ENCODE measurements around the gene TWSG1. TPM values are rescaled to one million over a fixed set of nuclear protein-coding genes. Genes with fewer than 3 reads are reported as not detected.

Gene TWSG1
- total and polyA plus RNA-seq, 4 donors = 51.7 to 148 (median 90.2) TPM

DNA sequence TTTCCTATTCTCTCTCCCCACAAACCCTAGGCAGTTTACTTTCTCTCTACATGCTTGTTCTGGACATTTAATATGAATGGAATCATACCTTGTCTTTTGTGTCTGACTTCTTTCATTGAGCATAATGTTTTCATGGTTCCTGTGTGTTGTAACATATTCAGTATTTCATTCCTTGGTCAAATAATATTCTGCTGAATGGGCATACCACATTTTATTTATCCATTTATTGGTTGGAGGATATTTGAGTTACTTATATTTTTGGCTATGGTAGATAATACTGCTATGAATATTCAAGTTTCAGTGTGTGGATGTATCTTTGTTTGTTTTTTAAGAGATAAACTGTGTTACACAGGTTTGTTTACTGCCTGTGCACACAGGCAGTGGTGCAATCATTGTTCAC lies 9.0 kb downstream of the TWSG1 start:
- Histone ChIP-seq H3K4me3 (ENCODE audit: low read length in 2 of 2) (no peak overlapping the region), H3K36me3 (ENCODE audit: control insufficient read depth in 1 of 2, insufficient read depth in 2 of 2, low read length in 1 of 2) (peaks cover 0 to 7% of the 10 kb centered on the region in 2 donors), H3K4me1 (ENCODE audit: control insufficient read depth in 1 of 2, insufficient read depth in 2 of 2, low read length in 2 of 2) (no peaks in the 10 kb centered on the region), H3K9me3 (ENCODE audit: control insufficient read depth, low read length) (no peaks in the 10 kb centered on the region), H3K27me3 (ENCODE audit: control insufficient read depth in 1 of 2, insufficient read depth in 2 of 2, low read length in 1 of 2) (no peaks in the 10 kb centered on the region), H3K27ac (ENCODE audit: low read depth in 1 of 2, low read length in 2 of 2) (no peak overlapping the region)
- intact Hi-C loops (cut with DNase I) = no loop called here
- ATAC-seq (ENCODE audit: low FRiP score) (no peak), DNase-seq (no peak)

DNA sequence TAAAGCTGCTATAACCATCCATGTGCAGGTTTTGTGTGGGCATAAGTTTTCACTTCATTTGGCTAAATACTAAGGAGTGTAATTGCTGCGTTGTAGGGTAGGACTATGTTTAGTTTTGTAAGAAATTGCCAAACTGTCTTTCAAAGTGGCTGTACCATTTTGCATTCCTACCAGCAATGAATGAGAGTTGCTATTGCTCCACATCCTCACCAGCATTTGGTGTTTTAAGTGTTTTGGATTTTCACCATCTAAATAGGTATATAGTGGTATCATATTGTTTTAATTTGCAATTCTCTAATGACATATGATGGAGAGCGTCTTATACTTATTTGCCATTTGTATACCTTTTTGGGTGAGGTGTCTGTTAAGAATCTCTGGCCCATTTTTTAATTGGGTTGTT lies 12.2 kb downstream of the TWSG1 start:
- no peak for ATAC-seq (ENCODE audit: low FRiP score)
- intact Hi-C loops (cut with DNase I) = no loop called here

DNA sequence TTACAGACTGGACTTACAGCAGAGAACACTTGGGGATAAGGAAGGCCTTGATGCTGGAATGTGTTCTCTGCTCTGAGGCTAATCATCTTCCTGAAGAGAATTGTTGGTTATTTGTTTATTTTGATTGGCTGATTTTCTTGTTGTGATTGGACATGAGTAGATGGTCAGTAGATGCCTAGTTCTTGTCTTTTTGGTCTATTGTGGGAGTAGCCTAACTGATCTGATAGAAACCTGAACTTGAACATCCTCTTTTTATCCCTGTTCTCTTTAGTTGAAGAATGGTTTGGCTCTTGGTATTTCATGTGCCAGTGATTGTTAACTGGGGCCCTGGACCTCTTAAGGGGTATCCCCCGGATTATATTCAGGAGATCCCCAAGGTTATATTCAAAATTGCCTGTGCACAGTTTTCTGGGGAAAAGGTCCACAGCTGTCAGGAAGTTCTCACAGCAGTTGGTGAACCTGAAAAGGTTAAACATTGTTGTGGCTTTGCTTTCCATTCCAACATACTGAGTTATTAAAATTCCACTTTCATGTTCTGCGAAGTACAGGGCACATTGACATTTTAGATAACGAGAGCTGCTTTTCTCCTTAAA lies 13.6 kb downstream of the TWSG1 start:
- intact Hi-C loops (cut with DNase I) = no loop called here
- ATAC-seq (ENCODE audit: low FRiP score) = no peak
- peak overlapping the region in 1 of 2 donors; percentile 67 for H3K27ac ChIP-seq (ENCODE audit: low read depth in 1 of 2, low read length in 2 of 2)

More for the DNA sequence above, 12.2 kb downstream of the TWSG1 start:
- H3K9me3 ChIP-seq (ENCODE audit: control insufficient read depth, low read length) = no peaks in the 10 kb centered on the region
- H3K27me3 ChIP-seq (ENCODE audit: control insufficient read depth in 1 of 2, insufficient read depth in 2 of 2, low read length in 1 of 2) = no peaks in the 10 kb centered on the region
- DNase-seq = no peak
- H3K4me3 ChIP-seq (ENCODE audit: low read length in 2 of 2) = no peak overlapping the region
- 82 to 86% methylated on average over 2 of the region's 2 CpGs for WGBS, 2 donors
- H3K4me1 ChIP-seq (ENCODE audit: control insufficient read depth in 1 of 2, insufficient read depth in 2 of 2, low read length in 2 of 2) = no peaks in the 10 kb centered on the region
- H3K36me3 ChIP-seq (ENCODE audit: control insufficient read depth in 1 of 2, insufficient read depth in 2 of 2, low read length in 1 of 2) = peaks cover 0 to 5% of the 10 kb centered on the region in 2 donors
- H3K27ac ChIP-seq (ENCODE audit: low read depth in 1 of 2, low read length in 2 of 2) = no peak overlapping the region

DNA sequence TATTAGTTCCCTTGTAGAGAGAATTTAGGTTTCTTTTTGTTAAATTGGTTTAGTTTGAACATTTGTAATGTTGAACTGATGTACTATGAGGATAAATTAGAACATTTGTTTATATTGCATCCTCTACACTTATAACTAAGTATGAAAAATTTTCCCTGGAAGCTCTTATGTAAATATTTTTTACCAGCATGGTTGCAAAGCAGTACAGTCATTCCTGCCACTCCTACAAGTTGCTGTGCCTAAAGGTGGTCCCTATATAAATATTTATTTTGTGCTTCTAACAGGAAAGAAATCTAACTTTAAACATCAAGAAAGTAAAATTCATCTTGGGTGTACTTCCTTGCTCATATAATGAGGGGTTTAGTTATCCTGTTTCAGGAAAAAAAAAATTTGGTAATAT lies 14.2 kb downstream of the TWSG1 start:
- no peaks in the 10 kb centered on the region for H3K27me3 ChIP-seq (ENCODE audit: control insufficient read depth in 1 of 2, insufficient read depth in 2 of 2, low read length in 1 of 2)
- H3K36me3 ChIP-seq (ENCODE audit: control insufficient read depth in 1 of 2, insufficient read depth in 2 of 2, low read length in 1 of 2) = peaks cover 0 to 5% of the 10 kb centered on the region in 2 donors
- peaks cover 2 to 3% of the 10 kb centered on the region in 2 donors for H3K4me1 ChIP-seq (ENCODE audit: control insufficient read depth in 1 of 2, insufficient read depth in 2 of 2, low read length in 2 of 2)
- ATAC-seq (ENCODE audit: low FRiP score) = no peak
- no peak overlapping the region for H3K4me3 ChIP-seq (ENCODE audit: low read length in 2 of 2)
- intact Hi-C loops (cut with DNase I) = no loop called here
- no peak overlapping the region for H3K27ac ChIP-seq (ENCODE audit: low read depth in 1 of 2, low read length in 2 of 2)
- DNase-seq = no peak
- no peaks in the 10 kb centered on the region for H3K9me3 ChIP-seq (ENCODE audit: control insufficient read depth, low read length)

More for the DNA sequence above, 13.6 kb downstream of the TWSG1 start:
- Histone ChIP-seq H3K9me3 (ENCODE audit: control insufficient read depth, low read length) (no peaks in the 10 kb centered on the region), H3K4me1 (ENCODE audit: control insufficient read depth in 1 of 2, insufficient read depth in 2 of 2, low read length in 2 of 2) (no peaks in the 10 kb centered on the region), H3K27me3 (ENCODE audit: control insufficient read depth in 1 of 2, insufficient read depth in 2 of 2, low read length in 1 of 2) (no peaks in the 10 kb centered on the region), H3K4me3 (ENCODE audit: low read length in 2 of 2) (no peak overlapping the region), H3K36me3 (ENCODE audit: control insufficient read depth in 1 of 2, insufficient read depth in 2 of 2, low read length in 1 of 2) (peaks cover 0 to 5% of the 10 kb centered on the region in 2 donors)
- WGBS, 2 donors = 17 to 20% methylated on average over 3 of the region's 3 CpGs
- no peak for DNase-seq

DNA sequence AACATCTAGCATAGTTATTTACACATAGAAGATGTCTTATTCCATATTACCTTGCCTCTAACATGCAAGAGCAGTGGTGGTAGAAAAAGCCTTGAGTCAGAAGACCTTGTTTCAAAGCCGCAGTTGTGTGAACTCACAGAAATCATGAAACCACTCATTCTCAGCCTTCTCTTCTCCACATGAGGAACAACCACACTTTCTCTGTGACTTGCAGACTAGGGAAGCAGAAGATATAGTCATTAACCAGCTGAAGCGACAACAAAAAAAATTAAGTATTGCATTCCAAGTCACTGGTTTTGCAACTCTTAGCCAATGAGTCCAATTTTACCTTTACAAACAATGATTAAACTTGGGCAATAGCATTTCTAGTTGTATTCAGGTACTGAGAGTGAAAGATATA lies 19.0 kb downstream of the TWSG1 start:
- no peak for ATAC-seq (ENCODE audit: low FRiP score)
- H3K27me3 ChIP-seq (ENCODE audit: control insufficient read depth in 1 of 2, insufficient read depth in 2 of 2, low read length in 1 of 2) = no peaks in the 10 kb centered on the region
- no peak overlapping the region for H3K27ac ChIP-seq (ENCODE audit: low read depth in 1 of 2, low read length in 2 of 2)
- peaks cover 2 to 5% of the 10 kb centered on the region in 2 donors for H3K4me1 ChIP-seq (ENCODE audit: control insufficient read depth in 1 of 2, insufficient read depth in 2 of 2, low read length in 2 of 2)
- intact Hi-C loops (cut with DNase I) = no loop called here
- no peak for DNase-seq
- no peaks in the 10 kb centered on the region for H3K9me3 ChIP-seq (ENCODE audit: control insufficient read depth, low read length)
- no peak overlapping the region for H3K4me3 ChIP-seq (ENCODE audit: low read length in 2 of 2)
- H3K36me3 ChIP-seq (ENCODE audit: control insufficient read depth in 1 of 2, insufficient read depth in 2 of 2, low read length in 1 of 2) = no peaks in the 10 kb centered on the region
- 96 to 99% methylated on average over 2 of the region's 2 CpGs for WGBS, 2 donors

DNA sequence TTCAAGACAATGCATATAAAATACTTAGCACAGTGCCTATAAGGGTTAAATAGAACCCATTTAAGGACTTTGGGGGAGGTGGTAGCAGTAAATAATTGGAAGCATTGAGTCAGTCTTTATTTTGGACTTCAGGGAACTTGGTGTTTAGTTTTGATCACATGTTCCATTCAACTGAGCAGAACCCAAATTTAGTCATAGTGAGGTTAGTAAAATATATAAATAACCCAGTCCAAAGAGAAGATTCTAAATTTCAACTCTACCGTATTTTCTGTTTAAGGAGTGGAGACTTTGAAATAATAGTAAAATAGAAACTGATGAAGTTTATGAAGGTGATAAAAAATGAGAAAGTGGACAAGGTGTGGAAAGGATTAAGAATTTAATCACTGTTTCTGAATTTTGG lies 19.7 kb downstream of the TWSG1 start:
- Histone ChIP-seq H3K4me3 (ENCODE audit: low read length in 2 of 2) (no peak overlapping the region), H3K9me3 (ENCODE audit: control insufficient read depth, low read length) (no peaks in the 10 kb centered on the region), H3K36me3 (ENCODE audit: control insufficient read depth in 1 of 2, insufficient read depth in 2 of 2, low read length in 1 of 2) (no peaks in the 10 kb centered on the region), H3K4me1 (ENCODE audit: control insufficient read depth in 1 of 2, insufficient read depth in 2 of 2, low read length in 2 of 2) (peaks cover 2 to 8% of the 10 kb centered on the region in 2 donors), H3K27ac (ENCODE audit: low read depth in 1 of 2, low read length in 2 of 2) (no peak overlapping the region), H3K27me3 (ENCODE audit: control insufficient read depth in 1 of 2, insufficient read depth in 2 of 2, low read length in 1 of 2) (no peaks in the 10 kb centered on the region)
- WGBS, 2 donors = 0 to 3% methylated on average over 1 of the region's 1 CpG
- intact Hi-C loops (cut with DNase I) = no loop called here
- no peak for DNase-seq
- ATAC-seq (ENCODE audit: low FRiP score) = peak; percentile 62

DNA sequence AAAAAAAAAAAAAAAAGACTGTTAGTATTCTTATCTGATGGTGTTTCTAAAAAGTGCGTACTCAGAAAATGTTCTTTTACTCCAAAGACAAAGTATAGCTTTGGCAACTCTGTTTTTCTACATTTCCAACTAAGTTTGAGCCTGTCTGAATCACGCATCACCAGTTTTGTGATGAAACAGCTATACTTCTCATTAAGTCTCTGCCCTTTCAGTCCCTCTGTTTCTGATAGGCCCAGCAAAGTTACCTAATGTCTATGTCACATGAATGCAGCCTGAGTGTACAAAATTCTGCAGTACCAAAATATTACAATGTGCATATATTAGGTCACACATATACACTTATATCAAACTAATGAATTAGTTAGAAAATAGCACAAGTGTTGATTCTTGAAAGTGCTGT lies 22.4 kb downstream of the TWSG1 start:
- no peak overlapping the region for H3K27ac ChIP-seq (ENCODE audit: low read depth in 1 of 2, low read length in 2 of 2)
- H3K4me1 ChIP-seq (ENCODE audit: control insufficient read depth in 1 of 2, insufficient read depth in 2 of 2, low read length in 2 of 2) = peaks cover 6 to 8% of the 10 kb centered on the region in 2 donors
- H3K27me3 ChIP-seq (ENCODE audit: control insufficient read depth in 1 of 2, insufficient read depth in 2 of 2, low read length in 1 of 2) = no peaks in the 10 kb centered on the region
- no peaks in the 10 kb centered on the region for H3K9me3 ChIP-seq (ENCODE audit: control insufficient read depth, low read length)
- ATAC-seq (ENCODE audit: low FRiP score) (no peak), DNase-seq (no peak)
- 80 to 90% methylated on average over 2 of the region's 2 CpGs for WGBS, 2 donors
- no peak overlapping the region for H3K4me3 ChIP-seq (ENCODE audit: low read length in 2 of 2)
- no peaks in the 10 kb centered on the region for H3K36me3 ChIP-seq (ENCODE audit: control insufficient read depth in 1 of 2, insufficient read depth in 2 of 2, low read length in 1 of 2)
- intact Hi-C loops (cut with DNase I) = no loop called here

DNA sequence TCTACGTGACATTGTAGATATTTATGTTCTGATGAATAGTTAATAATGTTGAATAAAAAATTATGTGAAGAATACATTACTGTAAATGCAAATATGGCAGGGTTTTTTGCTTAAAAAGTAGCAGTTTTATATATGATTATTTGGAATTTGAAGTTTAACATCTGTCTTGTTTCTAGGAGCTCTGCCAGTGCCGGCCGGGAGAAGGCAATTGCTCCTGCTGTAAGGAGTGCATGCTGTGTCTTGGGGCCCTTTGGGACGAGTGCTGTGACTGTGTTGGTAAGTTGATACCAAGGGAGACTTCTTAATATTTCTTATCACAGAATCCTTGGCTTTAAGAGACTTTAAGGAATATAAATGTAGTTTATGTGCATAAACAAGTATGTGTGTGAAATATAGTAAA lies 25.2 kb downstream of the TWSG1 start:
- WGBS, 2 donors = 49 to 57% methylated on average over 4 of the region's 4 CpGs
- peaks cover 5 to 7% of the 10 kb centered on the region in 2 donors for H3K4me1 ChIP-seq (ENCODE audit: control insufficient read depth in 1 of 2, insufficient read depth in 2 of 2, low read length in 2 of 2)

DNA sequence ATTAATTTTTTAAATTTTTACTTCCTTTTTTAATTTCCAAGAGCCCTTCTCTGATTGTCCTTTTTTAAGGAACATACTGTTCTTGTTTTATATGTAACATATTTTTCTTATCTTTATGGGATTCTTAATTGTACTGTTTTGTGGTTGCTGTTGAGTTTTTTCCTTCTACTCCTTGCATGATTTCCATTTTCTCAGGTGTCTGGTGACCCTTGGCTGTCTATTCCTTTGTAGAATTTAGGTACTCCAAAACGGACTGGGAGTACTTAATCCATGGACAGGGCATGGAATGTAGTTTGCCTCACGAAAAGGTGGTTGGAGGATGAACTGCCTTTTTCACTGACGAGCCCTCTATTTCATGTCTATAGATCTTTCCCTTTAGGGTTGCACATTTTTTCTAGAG lies 26.6 kb downstream of the TWSG1 start:
- peaks cover 5 to 7% of the 10 kb centered on the region in 2 donors for H3K4me1 ChIP-seq (ENCODE audit: control insufficient read depth in 1 of 2, insufficient read depth in 2 of 2, low read length in 2 of 2)
- WGBS, 2 donors = 89 to 91% methylated on average over 3 of the region's 3 CpGs
- intact Hi-C loops (cut with DNase I) = loop anchor here in 1 of 2 donors (10.0 kb wide), 2 partner anchors 114 to 154 kb away; partner anchors contain the start of gene RALBP1

More for the DNA sequence above, 25.2 kb downstream of the TWSG1 start:
- no peak overlapping the region for H3K4me3 ChIP-seq (ENCODE audit: low read length in 2 of 2)
- DNase-seq (no peak), ATAC-seq (ENCODE audit: low FRiP score) (no peak)
- no peaks in the 10 kb centered on the region for H3K9me3 ChIP-seq (ENCODE audit: control insufficient read depth, low read length)
- H3K27me3 ChIP-seq (ENCODE audit: control insufficient read depth in 1 of 2, insufficient read depth in 2 of 2, low read length in 1 of 2) = no peaks in the 10 kb centered on the region
- no peak overlapping the region for H3K27ac ChIP-seq (ENCODE audit: low read depth in 1 of 2, low read length in 2 of 2)
- H3K36me3 ChIP-seq (ENCODE audit: control insufficient read depth in 1 of 2, insufficient read depth in 2 of 2, low read length in 1 of 2) = no peaks in the 10 kb centered on the region
- intact Hi-C loops (cut with DNase I) = loop anchor here in 1 of 2 donors (10.0 kb wide), 2 partner anchors 115 to 155 kb away; partner anchors contain the start of gene RALBP1

More for the DNA sequence above, 26.6 kb downstream of the TWSG1 start:
- ATAC-seq (ENCODE audit: low FRiP score) (no peak), DNase-seq (no peak)
- Histone ChIP-seq H3K9me3 (ENCODE audit: control insufficient read depth, low read length) (no peaks in the 10 kb centered on the region), H3K27ac (ENCODE audit: low read depth in 1 of 2, low read length in 2 of 2) (peak overlapping the region in 1 of 2 donors; percentile 50), H3K4me3 (ENCODE audit: low read length in 2 of 2) (no peak overlapping the region), H3K36me3 (ENCODE audit: control insufficient read depth in 1 of 2, insufficient read depth in 2 of 2, low read length in 1 of 2) (no peaks in the 10 kb centered on the region), H3K27me3 (ENCODE audit: control insufficient read depth in 1 of 2, insufficient read depth in 2 of 2, low read length in 1 of 2) (no peaks in the 10 kb centered on the region)

Measured in aorta (tissue), 5 donors.